Measurements from ENCODE around the gene DIMT1.

DNA sequence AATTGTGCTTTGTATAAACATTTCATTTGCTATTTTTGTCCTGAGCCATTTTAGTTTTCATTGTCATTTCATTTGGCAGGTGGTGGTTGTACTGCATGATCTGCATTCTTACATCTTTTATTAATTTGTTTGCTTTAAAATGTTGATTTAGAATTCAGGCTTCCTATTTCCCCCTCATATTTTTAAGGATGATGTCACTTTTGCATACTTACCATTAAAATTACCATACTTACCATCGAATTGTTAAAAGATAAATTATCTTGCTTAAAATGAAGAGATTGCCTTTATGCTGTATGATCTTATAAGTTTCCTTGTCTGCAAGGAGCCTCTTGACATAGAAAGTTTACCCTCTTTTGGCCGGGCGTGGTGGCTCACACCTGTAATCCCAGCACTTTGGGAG, 31.1 kb downstream of the DIMT1 start:
- TF ChIP-seq, protein P1, sequence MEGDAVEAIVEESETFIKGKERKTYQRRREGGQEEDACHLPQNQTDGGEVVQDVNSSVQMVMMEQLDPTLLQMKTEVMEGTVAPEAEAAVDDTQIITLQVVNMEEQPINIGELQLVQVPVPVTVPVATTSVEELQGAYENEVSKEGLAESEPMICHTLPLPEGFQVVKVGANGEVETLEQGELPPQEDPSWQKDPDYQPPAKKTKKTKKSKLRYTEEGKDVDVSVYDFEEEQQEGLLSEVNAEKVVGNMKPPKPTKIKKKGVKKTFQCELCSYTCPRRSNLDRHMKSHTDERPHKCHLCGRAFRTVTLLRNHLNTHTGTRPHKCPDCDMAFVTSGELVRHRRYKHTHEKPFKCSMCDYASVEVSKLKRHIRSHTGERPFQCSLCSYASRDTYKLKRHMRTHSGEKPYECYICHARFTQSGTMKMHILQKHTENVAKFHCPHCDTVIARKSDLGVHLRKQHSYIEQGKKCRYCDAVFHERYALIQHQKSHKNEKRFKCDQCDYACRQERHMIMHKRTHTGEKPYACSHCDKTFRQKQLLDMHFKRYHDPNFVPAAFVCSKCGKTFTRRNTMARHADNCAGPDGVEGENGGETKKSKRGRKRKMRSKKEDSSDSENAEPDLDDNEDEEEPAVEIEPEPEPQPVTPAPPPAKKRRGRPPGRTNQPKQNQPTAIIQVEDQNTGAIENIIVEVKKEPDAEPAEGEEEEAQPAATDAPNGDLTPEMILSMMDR (conservative IDR thresholded peaks at IDR 0.05; ENCODE audit: low read depth, low read length), result no peak
- TF ChIP-seq POLR2A (IDR thresholded peaks at IDR 0.05; ENCODE audit: low read depth, low read length), result no peak
- no peak for TF ChIP-seq SMC3 (IDR thresholded peaks at IDR 0.05; ENCODE audit: low read depth, low read length)
- no peak for TF ChIP-seq RCOR1 (IDR thresholded peaks at IDR 0.05; ENCODE audit: insufficient replicate concordance, low read length)
- TF ChIP-seq, protein P2, sequence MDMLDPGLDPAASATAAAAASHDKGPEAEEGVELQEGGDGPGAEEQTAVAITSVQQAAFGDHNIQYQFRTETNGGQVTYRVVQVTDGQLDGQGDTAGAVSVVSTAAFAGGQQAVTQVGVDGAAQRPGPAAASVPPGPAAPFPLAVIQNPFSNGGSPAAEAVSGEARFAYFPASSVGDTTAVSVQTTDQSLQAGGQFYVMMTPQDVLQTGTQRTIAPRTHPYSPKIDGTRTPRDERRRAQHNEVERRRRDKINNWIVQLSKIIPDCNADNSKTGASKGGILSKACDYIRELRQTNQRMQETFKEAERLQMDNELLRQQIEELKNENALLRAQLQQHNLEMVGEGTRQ (IDR thresholded peaks at IDR 0.05; ENCODE audit: low read depth, low read length), result no peak
- TF ChIP-seq MXI1 (IDR thresholded peaks at IDR 0.05; ENCODE audit: borderline replicate concordance, low read depth, low read length), result no peak
- TF ChIP-seq MAFK (IDR thresholded peaks at IDR 0.05; ENCODE audit: low read depth, low read length), result no peak
- no peak for TF ChIP-seq RFX5 (IDR thresholded peaks at IDR 0.05; ENCODE audit: low read depth, low read length)
- TF ChIP-seq RAD21 (IDR thresholded peaks at IDR 0.05; ENCODE audit: low read length), result no peak
- no peak for TF ChIP-seq CEBPB (IDR thresholded peaks at IDR 0.05; ENCODE audit: low read depth, low read length)
- TF ChIP-seq, protein P3, sequence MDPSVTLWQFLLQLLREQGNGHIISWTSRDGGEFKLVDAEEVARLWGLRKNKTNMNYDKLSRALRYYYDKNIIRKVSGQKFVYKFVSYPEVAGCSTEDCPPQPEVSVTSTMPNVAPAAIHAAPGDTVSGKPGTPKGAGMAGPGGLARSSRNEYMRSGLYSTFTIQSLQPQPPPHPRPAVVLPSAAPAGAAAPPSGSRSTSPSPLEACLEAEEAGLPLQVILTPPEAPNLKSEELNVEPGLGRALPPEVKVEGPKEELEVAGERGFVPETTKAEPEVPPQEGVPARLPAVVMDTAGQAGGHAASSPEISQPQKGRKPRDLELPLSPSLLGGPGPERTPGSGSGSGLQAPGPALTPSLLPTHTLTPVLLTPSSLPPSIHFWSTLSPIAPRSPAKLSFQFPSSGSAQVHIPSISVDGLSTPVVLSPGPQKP (IDR thresholded peaks at IDR 0.05; ENCODE audit: borderline replicate concordance, low read depth, low read length), result no peak
- no peak for TF ChIP-seq MAZ (IDR thresholded peaks at IDR 0.05; ENCODE audit: borderline replicate concordance, low read depth, low read length)
- no peak for TF ChIP-seq CHD1 (IDR thresholded peaks at IDR 0.05; ENCODE audit: low read depth, low read length)

Measured in IMR-90 (cell line).